ENCODE data around the gene ARL3. TPM values are rescaled to one million over a fixed set of nuclear protein-coding genes. Genes with fewer than 3 reads are reported as not detected.

Gene ARL3
- total RNA-seq, 1 experiment from 2014 or later = 20.7 TPM

DNA sequence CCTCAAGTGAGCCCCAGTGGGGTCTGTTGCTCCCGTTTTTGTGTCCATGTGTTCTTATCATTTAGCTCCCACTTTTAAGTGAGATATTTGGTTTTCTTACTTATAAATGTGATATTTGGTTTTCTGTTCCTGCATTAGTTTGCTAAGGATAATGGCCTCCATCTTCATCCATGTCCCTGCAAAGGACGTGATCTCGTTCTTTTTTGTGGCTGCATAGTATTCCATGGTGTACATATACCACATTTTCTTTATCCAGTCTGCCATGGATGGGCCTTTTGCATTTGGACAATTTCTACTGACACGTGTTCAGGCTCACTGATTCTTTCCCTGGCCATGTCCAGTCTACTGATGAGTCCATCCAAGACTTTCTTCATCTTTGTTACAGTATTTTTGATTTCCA lies 9.8 kb upstream of the ARL3 start:
- no peak for TF ChIP-seq SIN3A (IDR thresholded peaks at IDR 0.05; ENCODE audit: borderline replicate concordance, insufficient read depth, low read depth, low read length)
- in situ Hi-C loops (cut with HindIII; ENCODE audit: low pct_unique_long_range_greater_than_20kb, low sequenced_read_pairs) = no loop called here

GRCh38 chr10:102721954-102722353 lies 7.8 kb upstream of the ARL3 start:
- ATAC-seq = no peak
- in situ Hi-C loops (cut with HindIII; ENCODE audit: low pct_unique_long_range_greater_than_20kb, low sequenced_read_pairs) = no loop called here
- TF ChIP-seq SIN3A (IDR thresholded peaks at IDR 0.05; ENCODE audit: borderline replicate concordance, insufficient read depth, low read depth, low read length) = no peak
- TF ChIP-seq, protein P1, sequence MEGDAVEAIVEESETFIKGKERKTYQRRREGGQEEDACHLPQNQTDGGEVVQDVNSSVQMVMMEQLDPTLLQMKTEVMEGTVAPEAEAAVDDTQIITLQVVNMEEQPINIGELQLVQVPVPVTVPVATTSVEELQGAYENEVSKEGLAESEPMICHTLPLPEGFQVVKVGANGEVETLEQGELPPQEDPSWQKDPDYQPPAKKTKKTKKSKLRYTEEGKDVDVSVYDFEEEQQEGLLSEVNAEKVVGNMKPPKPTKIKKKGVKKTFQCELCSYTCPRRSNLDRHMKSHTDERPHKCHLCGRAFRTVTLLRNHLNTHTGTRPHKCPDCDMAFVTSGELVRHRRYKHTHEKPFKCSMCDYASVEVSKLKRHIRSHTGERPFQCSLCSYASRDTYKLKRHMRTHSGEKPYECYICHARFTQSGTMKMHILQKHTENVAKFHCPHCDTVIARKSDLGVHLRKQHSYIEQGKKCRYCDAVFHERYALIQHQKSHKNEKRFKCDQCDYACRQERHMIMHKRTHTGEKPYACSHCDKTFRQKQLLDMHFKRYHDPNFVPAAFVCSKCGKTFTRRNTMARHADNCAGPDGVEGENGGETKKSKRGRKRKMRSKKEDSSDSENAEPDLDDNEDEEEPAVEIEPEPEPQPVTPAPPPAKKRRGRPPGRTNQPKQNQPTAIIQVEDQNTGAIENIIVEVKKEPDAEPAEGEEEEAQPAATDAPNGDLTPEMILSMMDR (IDR thresholded peaks at IDR 0.05) = no peak
- no peak for TF ChIP-seq REST (IDR thresholded peaks at IDR 0.05; ENCODE audit: insufficient read depth in 1 of 2, low read depth in 2 of 2, low read length in 1 of 2)
- TF ChIP-seq TCF7L2 (IDR thresholded peaks at IDR 0.05; ENCODE audit: low read depth, low read length) = no peak
- TF ChIP-seq POLR2AphosphoS5 (IDR thresholded peaks at IDR 0.05; ENCODE audit: low read depth, low read length) = no peak
- no TSS peak for BruUV-seq (replicated peaks)
- no peak overlapping the region for H3K4me3 ChIP-seq (ENCODE audit: low read depth in 2 of 2, low read length in 2 of 2)
- CTCF ChIA-PET = interaction anchor here (0.8 to 1.4 kb wide), 2 partner anchors 183 to 196 kb away, joined by 3 to 7 read pairs; partner anchors contain the start of gene CNNM2
- H3K9me3 ChIP-seq (ENCODE audit: control insufficient read depth, insufficient read depth, low read depth, low read length) = no peaks in the 10 kb centered on the region
- no peak for DNase-seq (ENCODE audit: low read depth, low spot score)
- no peaks in the 10 kb centered on the region for H3K27me3 ChIP-seq (ENCODE audit: control insufficient read depth, insufficient read depth, low read length)
- POLR2A ChIA-PET = interaction anchor here (0.5 to 0.6 kb wide), 2 partner anchors 22 to 107 kb away, joined by 3 to 4 read pairs; partner anchors contain the start of gene WBP1L
- no peak overlapping the region for H3K27ac ChIP-seq (ENCODE audit: low read length)
- H3K4me1 ChIP-seq (ENCODE audit: control insufficient read depth, insufficient read depth, low read length) = 0 out of 2 replicates have a peak, but pooled peaks cover 7% of the 10 kb centered on the region
- no peaks in the 10 kb centered on the region for H3K36me3 ChIP-seq (ENCODE audit: control insufficient read depth, insufficient read depth, low read length)
- intact Hi-C loops (cut with micrococcal nuclease; ENCODE audit: unreplicated experiment) = no loop called here

More for the DNA sequence above, 9.8 kb upstream of the ARL3 start:
- Histone ChIP-seq H3K27ac (ENCODE audit: low read length) (no peak overlapping the region), H3K4me1 (ENCODE audit: control insufficient read depth, insufficient read depth, low read length) (peaks cover 1% of the 10 kb centered on the region; the same call in 1 of the 2 replicates), H3K36me3 (ENCODE audit: control insufficient read depth, insufficient read depth, low read length) (no peaks in the 10 kb centered on the region), H3K27me3 (ENCODE audit: control insufficient read depth, insufficient read depth, low read length) (no peaks in the 10 kb centered on the region), H3K9me3 (ENCODE audit: control insufficient read depth, insufficient read depth, low read depth, low read length) (no peaks in the 10 kb centered on the region), H3K4me3 (ENCODE audit: low read depth in 2 of 2, low read length in 2 of 2) (no peak overlapping the region)
- BruUV-seq (replicated peaks) = no TSS peak
- ATAC-seq (no peak), DNase-seq (ENCODE audit: low read depth, low spot score) (no peak)
- intact Hi-C loops (cut with micrococcal nuclease; ENCODE audit: unreplicated experiment) = no loop called here
- ChIA-PET CTCF (no interaction called here), POLR2A (no interaction called here)

DNA sequence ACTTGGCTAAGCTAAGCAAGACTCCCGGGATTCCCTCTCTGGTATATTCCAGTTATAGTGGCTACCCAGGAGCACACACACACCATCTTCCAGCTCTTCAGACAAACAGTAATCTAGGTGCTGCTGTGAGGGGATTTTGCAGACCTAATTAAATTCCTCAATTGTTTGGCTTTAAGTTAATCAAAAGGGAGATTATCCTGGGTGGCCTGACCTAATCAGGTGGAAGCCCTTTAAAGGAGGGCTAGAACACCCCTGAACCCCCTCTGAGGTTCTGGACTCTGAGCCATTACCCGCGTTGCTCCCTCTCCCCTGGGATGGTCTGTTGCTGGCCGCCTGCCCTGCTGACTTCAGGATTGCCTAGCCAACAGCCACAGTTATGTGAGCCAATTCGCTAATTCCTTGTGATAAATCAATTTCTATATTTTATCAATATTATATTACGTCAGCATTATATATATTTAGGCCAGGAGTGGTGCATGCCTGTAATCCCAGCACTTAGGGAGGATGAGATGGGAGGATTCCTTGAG lies 6.6 kb upstream of the ARL3 start:
- no peaks in the 10 kb centered on the region for H3K9me3 ChIP-seq (ENCODE audit: control insufficient read depth, insufficient read depth, low read depth, low read length)
- H3K27me3 ChIP-seq (ENCODE audit: control insufficient read depth, insufficient read depth, low read length) = no peaks in the 10 kb centered on the region
- ChIA-PET POLR2A (interaction anchor here (0.5 kb wide), 1 partner anchor 35 kb away, joined by 7 read pairs; no protein-coding TSS in a partner anchor), CTCF (interaction anchor here (0.7 to 1.4 kb wide), 2 partner anchors 57 to 197 kb away, joined by 3 to 4 read pairs; partner anchors contain the start of gene CNNM2)
- 0 out of 2 replicates have a peak, but pooled peaks cover 7% of the 10 kb centered on the region for H3K4me1 ChIP-seq (ENCODE audit: control insufficient read depth, insufficient read depth, low read length)
- intact Hi-C loops (cut with micrococcal nuclease; ENCODE audit: unreplicated experiment) = no loop called here
- H3K36me3 ChIP-seq (ENCODE audit: control insufficient read depth, insufficient read depth, low read length) = no peaks in the 10 kb centered on the region
- DNase-seq (ENCODE audit: low read depth, low spot score) (no peak), ATAC-seq (no peak)
- in situ Hi-C loops (cut with HindIII; ENCODE audit: low pct_unique_long_range_greater_than_20kb, low sequenced_read_pairs) = no loop called here
- no TSS peak for BruUV-seq (replicated peaks)
- no peak overlapping the region for H3K27ac ChIP-seq (ENCODE audit: low read length)
- TF ChIP-seq REST (IDR thresholded peaks at IDR 0.05; ENCODE audit: insufficient read depth in 1 of 2, low read depth in 2 of 2, low read length in 1 of 2) = no peak
- no peak for TF ChIP-seq POLR2AphosphoS5 (IDR thresholded peaks at IDR 0.05; ENCODE audit: low read depth, low read length)
- no peak for TF ChIP-seq SIN3A (IDR thresholded peaks at IDR 0.05; ENCODE audit: borderline replicate concordance, insufficient read depth, low read depth, low read length)
- no peak for TF ChIP-seq TCF7L2 (IDR thresholded peaks at IDR 0.05; ENCODE audit: low read depth, low read length)
- TF ChIP-seq, protein P1 (IDR thresholded peaks at IDR 0.05) = no peak
- H3K4me3 ChIP-seq (ENCODE audit: low read depth in 2 of 2, low read length in 2 of 2) = no peak overlapping the region
